Smooth muscle cell (in vitro differentiated cells): ENCODE results near the gene TOE1. TPM values are rescaled to one million over a fixed set of nuclear protein-coding genes. Genes with fewer than 3 reads are reported as not detected.

Experiments
- DNase-seq: peaks from one replicate; lab custom pipeline; 2025; ENCODE audit not compliant: unreplicated experiment; lab: John Stamatoyannopoulos, UW
- H2AFZ ChIP-seq: fragments of 200-600 bp; sonication (generic); 2 replicates; pipeline ENCODE4 v1.6.0; 2016; ENCODE audit warnings: antibody characterized with exemption, low read depth, mild to moderate bottlenecking
- H3F3A ChIP-seq: fragments of 200-600 bp; sonication (generic); 2 replicates; pipeline ENCODE4 v1.6.0; 2017; ENCODE audit warnings: antibody characterized with exemption, low read depth
- H3K27ac ChIP-seq: fragments of 200-600 bp; sonication (generic); 2 replicates; pipeline ENCODE4 v1.5.1; 2016; ENCODE audit warnings: low read depth, mild to moderate bottlenecking
- H3K27me3 ChIP-seq: fragments of 200-600 bp; sonication (generic); 2 replicates; pipeline ENCODE4 v1.6.1; 2016; ENCODE audit warnings: low read depth, mild to moderate bottlenecking
- H3K36me3 ChIP-seq: fragments of 200-600 bp; sonication (generic); 2 replicates; pipeline ENCODE4 v1.5.1; 2016; ENCODE audit warnings: low read depth
- H3K4me1 ChIP-seq: fragments of 200-600 bp; sonication (generic); 2 replicates; pipeline ENCODE4 v1.5.1; 2016; ENCODE audit warnings: low read depth
- H3K4me2 ChIP-seq: fragments of 200-600 bp; sonication (generic); 2 replicates; pipeline ENCODE4 v1.6.0; 2016; ENCODE audit warnings: mild to moderate bottlenecking
- H3K4me3 ChIP-seq: fragments of 200-600 bp; sonication (generic); 2 replicates; pipeline ENCODE4 v1.5.1; 2016; ENCODE audit warnings: mild to moderate bottlenecking
- H3K79me2 ChIP-seq: fragments of 200-600 bp; sonication (generic); 2 replicates; pipeline ENCODE4 v1.6.0; 2016; ENCODE audit warnings: low read depth, mild to moderate bottlenecking
- H3K9ac ChIP-seq: fragments of 200-600 bp; sonication (generic); 2 replicates; pipeline ENCODE4 v1.6.0; 2016; ENCODE audit warnings: low read depth
- H3K9me3 ChIP-seq: fragments of 200-600 bp; sonication (generic); replicated peaks from 2 replicates; pipeline ENCODE4 v1.5.1; 2016; ENCODE audit warnings: low read depth
- H4K20me1 ChIP-seq: fragments of 200-600 bp; sonication (generic); 2 replicates; pipeline ENCODE4 v1.6.0; 2016; ENCODE audit warnings: low read depth
- CTCF ChIP-seq: fragments of 200-600 bp; sonication (generic); IDR thresholded peaks from 2 replicates; pipeline ENCODE4 v1.5.1; 2017; ENCODE audit warnings: borderline replicate concordance, mild to moderate bottlenecking, antibody characterized with exemption; ENCODE audit not compliant: insufficient read depth, poor library complexity, severe bottlenecking
- WGBS: methylation state at CpG from one replicate; pipeline ENCODE4 v1.1.7; 2016; ENCODE audit warnings: low lambda C conversion rate; 5-methylcytosine and 5-hydroxymethylcytosine counted together
- polyA plus RNA-seq: library from polyadenylated mRNA; unstranded; fragments of >200 nt; fragmentation: Nextera tagmentation; extraction: Ambion mirVana; gene quantifications from 2 replicates; pipeline ENCODE4 v1.2.1, GENCODE V29; 2016
- total RNA-seq: library from RNA; depleted of rRNA; stranded (reverse); fragments of >200 nt; gene quantifications from 2 replicates; pipeline ENCODE4 v1.2.3, GENCODE V29; 2014

Gene TOE1
- total and polyA plus RNA-seq, 2 experiments from 2014 or later, result 2.8 to 3.3 TPM

GRCh38 chr1:45364294-45364693 is 24.3 kb downstream of the TOE1 start:
- H3K9me3 ChIP-seq, result no peaks in the 10 kb centered on the region
- no peak overlapping the region for H2AFZ ChIP-seq
- 84% methylated on average over 2 of the region's 2 CpGs for WGBS
- H3F3A ChIP-seq, result no peaks in the 10 kb centered on the region
- no peak overlapping the region for H3K4me2 ChIP-seq
- no peaks in the 10 kb centered on the region for H3K79me2 ChIP-seq
- H3K4me1 ChIP-seq, result peaks cover 13% of the 10 kb centered on the region
- no peak for DNase-seq
- no peak overlapping the region for H3K9ac ChIP-seq
- H3K36me3 ChIP-seq, result no peaks in the 10 kb centered on the region
- H3K27me3 ChIP-seq, result no peaks in the 10 kb centered on the region
- H3K4me3 ChIP-seq, result no peak overlapping the region
- no peak for TF ChIP-seq CTCF
- H3K27ac ChIP-seq, result no peak overlapping the region
- no peaks in the 10 kb centered on the region for H4K20me1 ChIP-seq

GRCh38 chr1:45365051-45365450 is 25.1 kb downstream of the TOE1 start:
- no peak overlapping the region for H2AFZ ChIP-seq
- peaks cover 11% of the 10 kb centered on the region for H3K4me1 ChIP-seq
- H3K4me3 ChIP-seq, result no peak overlapping the region
- H3K27me3 ChIP-seq, result no peaks in the 10 kb centered on the region
- no peak overlapping the region for H3K9ac ChIP-seq
- H3K4me2 ChIP-seq, result no peak overlapping the region
- TF ChIP-seq CTCF, result no peak
- no peaks in the 10 kb centered on the region for H4K20me1 ChIP-seq
- no peaks in the 10 kb centered on the region for H3K9me3 ChIP-seq
- 94% methylated on average over 6 of the region's 6 CpGs for WGBS
- no peak overlapping the region for H3K27ac ChIP-seq
- no peaks in the 10 kb centered on the region for H3F3A ChIP-seq
- DNase-seq, result no peak
- no peaks in the 10 kb centered on the region for H3K36me3 ChIP-seq
- H3K79me2 ChIP-seq, result no peaks in the 10 kb centered on the region

- TF ChIP-seq CTCF, result no peak
- no peaks in the 10 kb centered on the region for H3F3A ChIP-seq
- no peaks in the 10 kb centered on the region for H4K20me1 ChIP-seq
- no peak overlapping the region for H3K9ac ChIP-seq
- DNase-seq, result no peak
- no peaks in the 10 kb centered on the region for H3K9me3 ChIP-seq
- no peaks in the 10 kb centered on the region for H3K79me2 ChIP-seq
- no peak overlapping the region for H3K27ac ChIP-seq
- H3K4me1 ChIP-seq, result peaks cover 7% of the 10 kb centered on the region
- H3K27me3 ChIP-seq, result no peaks in the 10 kb centered on the region
- no peak overlapping the region for H3K4me2 ChIP-seq
- no peak overlapping the region for H3K4me3 ChIP-seq
- no peaks in the 10 kb centered on the region for H3K36me3 ChIP-seq
- no peak overlapping the region for H2AFZ ChIP-seq
These were observed 30.6 kb downstream of the TOE1 start for GRCh38 chr1:45370575-45370974.

DNA sequence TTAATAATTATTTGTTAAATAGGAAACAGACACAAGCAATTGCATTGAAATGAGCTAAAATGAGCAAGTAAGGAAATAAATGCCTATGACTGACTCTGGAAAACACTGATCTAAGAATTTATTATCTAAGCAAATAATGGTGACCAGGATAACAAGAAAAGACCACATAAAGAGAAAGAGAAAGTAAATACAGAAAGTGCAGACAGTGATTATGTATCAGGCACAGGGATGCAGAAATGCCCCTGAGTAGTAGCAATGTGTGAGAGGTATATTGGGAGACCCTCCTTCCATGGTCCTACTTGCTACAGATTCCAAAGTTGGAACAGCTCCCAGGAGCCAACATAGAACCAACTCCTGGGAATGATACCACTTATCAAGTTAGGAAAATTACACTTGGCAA is 33.6 kb downstream of the TOE1 start:
- no peaks in the 10 kb centered on the region for H3K36me3 ChIP-seq
- H2AFZ ChIP-seq, result no peak overlapping the region
- DNase-seq, result no peak
- no peak overlapping the region for H3K9ac ChIP-seq
- H3K27ac ChIP-seq, result no peak overlapping the region
- H3K79me2 ChIP-seq, result no peaks in the 10 kb centered on the region
- H3K9me3 ChIP-seq, result no peaks in the 10 kb centered on the region
- no peak overlapping the region for H3K4me3 ChIP-seq
- peaks cover 7% of the 10 kb centered on the region for H3K4me1 ChIP-seq
- no peak for TF ChIP-seq CTCF
- no peaks in the 10 kb centered on the region for H3K27me3 ChIP-seq
- no peak overlapping the region for H3K4me2 ChIP-seq
- no peaks in the 10 kb centered on the region for H3F3A ChIP-seq
- no peaks in the 10 kb centered on the region for H4K20me1 ChIP-seq
